RPMI8226 (cell line): ENCODE results near the gene CLIC3.
A peak's percentile ranks its signal among the peaks of the same experiment; 100 is the strongest.
"Not testable (repeated sequence)": the region's sequence is repeated elsewhere in the genome, so short reads cannot be mapped to it uniquely, and the experiment has no call there.

ENCODE experiments used
- DNase-seq: peaks from one replicate; pipeline ENCODE4 v3.0.0-alpha.2; 2015

Gene CLIC3

GRCh38 chr9:136996361-136997292, at the start of gene CLIC3:
TSS of gene CLIC3 (minus strand) at chr9:136996568. CDS start at chr9:136996543, 25 bp downstream.
- peak; percentile 71 for DNase-seq

GRCh38 chr9:137045294-137046087, 49.1 kb upstream of the CLIC3 start:
- peak; percentile 75 for DNase-seq

GRCh38 chr9:137044502-137045177, 48.3 kb upstream of the CLIC3 start:
- DNase-seq: no peak

GRCh38 chr9:137044037-137044436, 47.7 kb upstream of the CLIC3 start:
- no peak for DNase-seq

GRCh38 chr9:137042751-137043727, 46.7 kb upstream of the CLIC3 start:
- no peak for DNase-seq

GRCh38 chr9:137041124-137041523, 44.8 kb upstream of the CLIC3 start:
- no peak for DNase-seq

- no peak for DNase-seq
Observed at GRCh38 chr9:137040568-137040967, 44.2 kb upstream of the CLIC3 start.

GRCh38 chr9:137039611-137040366, 43.4 kb upstream of the CLIC3 start:
- DNase-seq: no peak

- no peak for DNase-seq
Observed at GRCh38 chr9:137038916-137039315, 42.5 kb upstream of the CLIC3 start.

- DNase-seq: no peak
Observed at GRCh38 chr9:137037483-137037882, 41.1 kb upstream of the CLIC3 start.

GRCh38 chr9:137037035-137037434, 40.7 kb upstream of the CLIC3 start:
- no peak for DNase-seq

GRCh38 chr9:137035937-137036336, 39.6 kb upstream of the CLIC3 start:
- no peak for DNase-seq

GRCh38 chr9:137035507-137035834, 39.1 kb upstream of the CLIC3 start:
- DNase-seq: no peak

GRCh38 chr9:137034709-137035506, 38.5 kb upstream of the CLIC3 start:
- peak; percentile 94 for DNase-seq

GRCh38 chr9:137034039-137034708, 37.8 kb upstream of the CLIC3 start:
- DNase-seq: no peak

- not testable (repeated sequence) for DNase-seq
Observed at GRCh38 chr9:137033481-137033880, 37.1 kb upstream of the CLIC3 start.

GRCh38 chr9:137032858-137033257, 36.5 kb upstream of the CLIC3 start:
- DNase-seq: no peak

- peak; percentile 81 for DNase-seq
Observed at GRCh38 chr9:137031904-137032640, 35.7 kb upstream of the CLIC3 start, which contains the start of gene FUT7. TSS of gene FUT7 (minus strand) at chr9:137032088. CDS start at chr9:137031991, 97 bp downstream.
